ENCODE data around the gene SYT12.

GRCh38 chr11:66985508-66986177 lies 37.3 kb upstream of the SYT12 start:
- TF ChIP-seq CTCF (IDR thresholded peaks at IDR 0.05; ENCODE audit: low read depth, low read length, poor library complexity, severe bottlenecking) (no peak), EZH2phosphoT487 (IDR thresholded peaks at IDR 0.05; ENCODE audit: borderline replicate concordance, low read length) (no peak)
